Heart right ventricle (tissue), 16 donors: ENCODE data around the gene TENT4B. TPM values are rescaled to one million over a fixed set of nuclear protein-coding genes. Genes with fewer than 3 reads are reported as not detected.

Experiments used
- ATAC-seq, 8 donors: fragments of 200-7000 bp; cut with Tn5 transposase; one replicate each; pipeline ENCODE4 v1.9.1; 2020; ENCODE audit warnings: mild to moderate bottlenecking in 8 of 8, moderate library complexity in 8 of 8, moderate number of reproducible peaks in 1 of 8
- DNase-seq, 2 donors: peaks; one replicate each; pipeline ENCODE4 v3.0.0-alpha.2; 2020
- H3K27ac ChIP-seq, 10 donors: fragments of 200-600 bp; sonication (generic) in 2 of 10; one replicate each; pipeline versions ENCODE4 v1.5.0 to v1.8.0; 2020 to 2022; ENCODE audit warnings: mild to moderate bottlenecking in 3 of 10
- H3K27me3 ChIP-seq, 7 donors: fragments of 200-600 bp; one replicate each; pipeline ENCODE4 v1.8.0; 2021 to 2022; ENCODE audit warnings: mild to moderate bottlenecking in 2 of 7
- H3K36me3 ChIP-seq, 9 donors: fragments of 200-600 bp; sonication (generic) in 1 of 9; one replicate each; pipeline versions ENCODE4 v1.5.0 to v1.8.0; 2020 to 2022; ENCODE audit warnings: mild to moderate bottlenecking in 2 of 9
- H3K4me1 ChIP-seq, 9 donors: fragments of 200-600 bp; sonication (generic) in 1 of 9; one replicate each; pipeline versions ENCODE4 v1.5.0 to v1.8.0; 2020 to 2022; ENCODE audit warnings: mild to moderate bottlenecking in 4 of 9
- H3K4me3 ChIP-seq, 10 donors: fragments of 200-600 bp; sonication (generic) in 2 of 10; one replicate each; pipeline versions ENCODE4 v1.5.0 to v1.8.0; 2020 to 2022; ENCODE audit warnings: mild to moderate bottlenecking in 7 of 10, moderate library complexity in 2 of 10
- H3K9me3 ChIP-seq, 11 donors: fragments of 200-600 bp in 10 of 11; sonication (generic) in 2 of 11; one replicate each; pipeline versions ENCODE4 v1.5.0 to v1.8.0; 2013 to 2022; ENCODE audit warnings: mild to moderate bottlenecking in 2 of 11, control low read depth in 1 of 11, moderate library complexity in 1 of 11
- WGBS, 2 donors: extraction: QIAGEN DNeasy Blood & Tissue Kit; methylation state at CpG; one replicate each; pipeline ENCODE4 v1.1.7; 2013; ENCODE audit warnings: inconsistent platforms in 1 of 2; 5-methylcytosine and 5-hydroxymethylcytosine counted together
- intact Hi-C, 10 donors: fragments of 100-400 bp; cut with DNase I; formaldehyde crosslinking; loops; one replicate each; pipeline versions ENCODE4 v1.11.1 to v1.14.2; 2022
- long read RNA-seq, 3 donors: library from polyadenylated mRNA; unstranded; transcript quantifications; one replicate each; pipeline ENCODE4 v2.0.0, GENCODE V29; 2020 to 2021
- polyA plus RNA-seq, 2 donors: library from polyadenylated mRNA; stranded (reverse); fragments of 200-250 nt; gene quantifications; one replicate each; pipeline ENCODE4 v1.2.3, GENCODE V29; 2013
- total RNA-seq, 10 donors: library from RNA; stranded (reverse); fragmentation: NEBNext Ultra II Directional in 3 of 10; extraction: Animal tissue kit (Norgen Biotek cat#: 25700) in 3 of 10; gene quantifications; one replicate each; pipeline versions ENCODE4 v1.2.1 to v1.2.4, GENCODE V29; 2021 to 2023
- TF ChIP-seq, protein P1 (sequence below), 9 donors: fragments of 200-600 bp; sonication (generic) in 2 of 9; IDR thresholded peaks; one replicate each; pipeline versions ENCODE4 v1.5.0 to v1.8.0; 2021 to 2022; ENCODE audit warnings: antibody characterized with exemption in 9 of 9, mild to moderate bottlenecking in 5 of 9, moderate library complexity in 1 of 9
- donor health status: Arrhythmogenic right ventricular cardiomyopathy.
- donor health status: ischemic (EF 13 %, LVEDD 7.1; RV severe dilation, severe dysfunction).
- donor health status: healthy with polysubstance abuse.
- donor health status: DM: no; HTN: yes; CAD: no.
- donor health status: DM: no; HTN: no; CAD: no.
- donor health status: ischemic (EF 25% LVEDD 6.9; RV normal size, moderate dysfunction).
- donor health status: ischemic (EF 25% LVEDD 5.7; RV mildly dilated, moderate dysfunction).
- donor health status: healthy.
- donor health status: DM: yes; HTN: yes; CAD: no.
- donor health status: Ischemic cardiomyopathy.
- donor health status: ischemic (EF 35%, LVEDD 5.7; RV mildly dilated, moderate dysfunction).
- donor health status: nonischemic (EF 11% LVEDD 7.7; RV severe dilation, severe dysfunction).
- donor health status: DM: yes; HTN: yes; CAD: no.
- donor health status: PGD.
- donor health status: ischemic (EF 29% LVEDD 5.4; RV normal size, mild dysfunction).
- donor health status: nonischemic (EF 23%, LVEDD 6.1; RV moderate dilation, normal function).

The TENT4B gene
- total RNA-seq (1 to 10 TPM; 4.4 to 8.6 (median 7.1) TPM), polyA plus RNA-seq (1 to 10 TPM; 2.7 to 3.1 TPM)
- long read RNA-seq, donor 1, partial matches to known transcripts: 4 of 9 reads
- long read RNA-seq, donor 1, other reads (novel, unspliced or antisense): 5 of 9 reads
- long read RNA-seq, donor 2, full-length matches to known transcripts: 1 of 5 reads
- long read RNA-seq, donor 2, partial matches to known transcripts: 1 of 5 reads
- long read RNA-seq, donor 2, other reads (novel, unspliced or antisense): 3 of 5 reads
- long read RNA-seq, donor 3, partial matches to known transcripts: 0 of 5 reads
- long read RNA-seq, donor 3, other reads (novel, unspliced or antisense): 5 of 5 reads

DNA sequence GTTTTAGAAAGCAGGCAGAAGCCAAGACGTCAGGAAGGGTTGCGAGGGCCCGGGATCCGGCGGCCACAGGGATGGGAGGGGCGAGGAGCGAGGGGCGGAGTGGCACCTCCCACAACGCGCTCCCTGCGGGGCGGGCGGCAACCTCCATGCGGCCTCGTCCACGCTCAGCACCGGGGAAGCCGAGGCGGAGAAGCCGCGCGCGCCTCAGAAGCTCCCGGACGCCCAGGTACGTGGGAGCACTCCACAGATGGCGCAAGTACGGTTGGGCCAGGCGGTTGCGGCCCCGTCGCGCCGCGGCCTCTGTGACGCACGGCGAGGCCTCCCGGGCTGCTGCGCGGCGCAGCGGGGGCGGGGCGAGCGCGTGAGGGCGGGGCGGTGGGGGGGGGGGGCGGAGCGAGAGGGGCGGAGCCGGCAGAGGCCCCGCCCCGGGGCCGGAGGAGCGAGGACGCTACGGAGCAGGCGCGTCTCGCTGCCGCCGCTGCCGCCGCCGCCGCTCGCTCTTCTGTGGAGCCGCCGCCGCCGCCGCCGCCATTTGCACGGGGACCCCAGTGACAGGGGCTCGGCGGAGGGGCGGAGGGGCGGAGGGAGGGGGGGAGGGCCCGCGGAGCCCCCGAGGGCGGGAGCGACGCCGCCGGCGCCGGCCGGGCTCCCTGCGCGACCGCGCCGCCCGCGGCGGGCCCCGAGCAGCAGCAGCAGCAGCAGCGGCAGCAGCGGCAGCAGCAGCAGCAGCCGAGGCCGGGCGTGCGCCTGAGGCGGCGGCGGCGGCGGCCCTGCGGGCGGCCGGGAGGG is at the start of gene TENT4B:
Gene TENT4B (plus strand): TSS at position 500 of the 789 bp plus-strand sequence. CDS start 316 bp downstream, outside the sequence.
- DNase-seq (peak; percentile 89 to 90), ATAC-seq (peak; percentile 93 to 97 (median 95))
- H3K4me1 ChIP-seq: peaks cover 0 to 42% (median 29%) of the 10 kb centered on the region in 9 donors
- H3K9me3 ChIP-seq: no peaks in the 10 kb centered on the region
- intact Hi-C loops: loop anchor here in 8 of 10 donors (2.0 to 10.0 kb wide), 7 partner anchors 50 to 126 kb away; partner anchors contain the start of genes HEATR3 (in 5 of the 8) and CNEP1R1 (in 1 of the 8)
- TF ChIP-seq, protein P1, sequence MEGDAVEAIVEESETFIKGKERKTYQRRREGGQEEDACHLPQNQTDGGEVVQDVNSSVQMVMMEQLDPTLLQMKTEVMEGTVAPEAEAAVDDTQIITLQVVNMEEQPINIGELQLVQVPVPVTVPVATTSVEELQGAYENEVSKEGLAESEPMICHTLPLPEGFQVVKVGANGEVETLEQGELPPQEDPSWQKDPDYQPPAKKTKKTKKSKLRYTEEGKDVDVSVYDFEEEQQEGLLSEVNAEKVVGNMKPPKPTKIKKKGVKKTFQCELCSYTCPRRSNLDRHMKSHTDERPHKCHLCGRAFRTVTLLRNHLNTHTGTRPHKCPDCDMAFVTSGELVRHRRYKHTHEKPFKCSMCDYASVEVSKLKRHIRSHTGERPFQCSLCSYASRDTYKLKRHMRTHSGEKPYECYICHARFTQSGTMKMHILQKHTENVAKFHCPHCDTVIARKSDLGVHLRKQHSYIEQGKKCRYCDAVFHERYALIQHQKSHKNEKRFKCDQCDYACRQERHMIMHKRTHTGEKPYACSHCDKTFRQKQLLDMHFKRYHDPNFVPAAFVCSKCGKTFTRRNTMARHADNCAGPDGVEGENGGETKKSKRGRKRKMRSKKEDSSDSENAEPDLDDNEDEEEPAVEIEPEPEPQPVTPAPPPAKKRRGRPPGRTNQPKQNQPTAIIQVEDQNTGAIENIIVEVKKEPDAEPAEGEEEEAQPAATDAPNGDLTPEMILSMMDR (IDR thresholded peaks at IDR 0.05): no peak
- H3K27ac ChIP-seq: peak within 1 kb of the TSS; percentile 92 to 98 (median 96)
- no peaks in the 10 kb centered on the region for H3K27me3 ChIP-seq
- 0 to 1% methylated on average over 43 to 107 of the region's 114 CpGs for WGBS, 2 donors
- H3K4me3 ChIP-seq: peak within 1 kb of the TSS; percentile 58 to 98 (median 82)
- H3K36me3 ChIP-seq: no peaks in the 10 kb centered on the region

- Histone ChIP-seq H3K27ac (no peak overlapping the region), H3K4me3 (no peak overlapping the region), H3K27me3 (no peaks in the 10 kb centered on the region), H3K36me3 (peaks cover 0 to 88% (median 34%) of the 10 kb centered on the region in 9 donors), H3K9me3 (no peaks in the 10 kb centered on the region), H3K4me1 (no peaks in the 10 kb centered on the region)
- ATAC-seq: no peak
- 81 to 86% methylated on average over 5 of the region's 5 CpGs for WGBS, 2 donors
- TF ChIP-seq, protein P1 (IDR thresholded peaks at IDR 0.05): no peak
- no peak for DNase-seq
- intact Hi-C loops: no loop called here
Measured at GRCh38 chr16:50103764-50104163, 49.3 kb upstream of the TENT4B start.

DNA sequence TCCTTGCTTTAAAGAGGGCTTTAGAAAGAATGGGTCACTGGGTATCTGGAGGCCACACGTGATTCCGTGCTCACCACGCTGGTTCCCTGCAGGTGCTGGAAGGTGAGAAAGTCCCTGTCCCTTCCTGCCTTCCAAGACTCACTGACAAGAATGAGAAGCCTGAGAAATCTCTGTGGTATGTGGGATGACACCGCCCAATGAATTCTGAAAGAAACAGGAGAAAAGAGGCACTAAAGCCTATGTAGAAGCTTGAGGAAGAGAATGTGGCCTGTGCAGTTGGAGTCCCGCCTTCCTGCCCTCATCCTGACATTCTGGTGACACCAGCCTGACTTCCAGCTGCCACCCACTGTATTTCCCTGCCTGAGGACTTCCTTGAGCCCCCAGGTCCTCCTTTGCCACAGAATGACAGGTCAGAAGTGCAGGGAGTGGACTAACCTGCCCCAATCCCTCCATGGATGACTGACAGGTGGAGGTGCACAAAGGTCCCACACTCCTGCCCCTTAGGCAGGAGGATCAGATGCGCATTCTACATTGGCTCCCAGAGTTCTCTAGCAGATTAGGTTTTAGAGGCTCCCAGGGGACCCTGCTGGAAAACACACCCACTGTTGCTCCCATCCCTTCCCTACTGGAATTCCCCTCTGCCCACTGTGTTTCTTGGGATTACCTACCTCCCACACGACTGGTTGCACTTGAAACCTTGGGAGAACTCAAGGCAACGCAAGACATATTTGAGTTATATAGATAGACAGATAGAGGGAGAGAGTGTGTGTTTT is 38.6 kb upstream of the TENT4B start:
- TF ChIP-seq, protein P1 (IDR thresholded peaks at IDR 0.05): no peak

DNA sequence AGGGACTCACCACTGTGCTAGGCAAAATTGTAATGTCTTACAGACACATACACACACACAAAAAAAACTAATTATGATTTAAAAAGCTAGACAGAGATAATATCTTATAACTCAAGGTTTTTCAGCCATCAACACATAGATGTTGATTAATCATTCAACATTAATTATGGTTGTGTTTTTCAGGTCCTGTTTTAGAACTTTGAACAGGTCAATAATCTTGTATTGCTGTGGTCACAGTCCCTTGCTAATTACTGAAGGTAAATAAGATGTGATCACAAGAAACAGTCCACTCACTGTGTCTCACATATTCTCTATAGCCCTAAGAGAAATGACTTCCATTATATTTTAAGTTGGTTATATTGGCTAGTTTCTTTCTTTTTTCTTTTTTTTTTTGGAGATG is 32.4 kb upstream of the TENT4B start:
- no peaks in the 10 kb centered on the region for H3K36me3 ChIP-seq
- no peaks in the 10 kb centered on the region for H3K4me1 ChIP-seq
- no peak for DNase-seq
- peaks cover 0 to 5% (median 0%) of the 10 kb centered on the region in 11 donors for H3K9me3 ChIP-seq
- H3K27me3 ChIP-seq: no peaks in the 10 kb centered on the region
- intact Hi-C loops: no loop called here
- H3K27ac ChIP-seq: no peak overlapping the region
- no peak for ATAC-seq
- TF ChIP-seq, protein P1 (IDR thresholded peaks at IDR 0.05): no peak
- H3K4me3 ChIP-seq: no peak overlapping the region

More for the DNA sequence above, 38.6 kb upstream of the TENT4B start:
- DNase-seq (no peak), ATAC-seq (no peak)
- no peak overlapping the region for H3K4me3 ChIP-seq
- no peaks in the 10 kb centered on the region for H3K9me3 ChIP-seq
- no peaks in the 10 kb centered on the region for H3K36me3 ChIP-seq
- intact Hi-C loops: no loop called here
- H3K4me1 ChIP-seq: no peaks in the 10 kb centered on the region
- H3K27me3 ChIP-seq: no peaks in the 10 kb centered on the region
- WGBS, 2 donors: 75 to 78% methylated on average over 8 of the region's 8 CpGs
- H3K27ac ChIP-seq: no peak overlapping the region
